SK-N-SH treated with all-trans-retinoic acid at 6 μM for 48 hours (cell line): ENCODE data around the gene CYB561.

Experiments used
- ATAC-seq: fragments of 200-7000 bp; cut with Tn5 transposase; 3 replicates; pipeline ENCODE4 v1.9.1; 2020; ENCODE audit warnings: mild to moderate bottlenecking, moderate library complexity
- ARNTL ChIP-seq: fragments of 450-650 bp; formaldehyde crosslinking; IDR thresholded peaks from 2 replicates; pipeline ENCODE4 v1.5.0; 2020; ENCODE audit warnings: low read depth, mild to moderate bottlenecking, moderate library complexity, borderline replicate concordance
- GLIS3 ChIP-seq: fragments of 250-450 bp; sonication (Bioruptor Pico); IDR thresholded peaks from 2 replicates; pipeline ENCODE4 v1.5.0; 2020; ENCODE audit warnings: mild to moderate bottlenecking, moderate library complexity
- ISL1 ChIP-seq: fragments of 250-450 bp; sonication (Bioruptor Pico); IDR thresholded peaks from 2 replicates; pipeline ENCODE4 v2.1.2; 2022; ENCODE audit warnings: mild to moderate bottlenecking, moderate library complexity
- PATZ1 ChIP-seq: fragments of 250-450 bp; sonication (Bioruptor Pico); IDR thresholded peaks from 2 replicates; pipeline ENCODE4 v1.8.0; 2020; ENCODE audit warnings: mild to moderate bottlenecking, moderate library complexity, borderline replicate concordance
- PPARA ChIP-seq: fragments of 250-450 bp; sonication (Bioruptor Pico); IDR thresholded peaks from 2 replicates; pipeline ENCODE4 v1.5.0; 2020; ENCODE audit warnings: mild to moderate bottlenecking, borderline replicate concordance
- RARB ChIP-seq: fragments of 250-450 bp; sonication (Bioruptor Pico); IDR thresholded peaks from 2 replicates; pipeline ENCODE4 v1.8.0; 2021; ENCODE audit warnings: mild to moderate bottlenecking, moderate library complexity
- SNAI2 ChIP-seq: fragments of 250-450 bp; sonication (Bioruptor Pico); IDR thresholded peaks from 2 replicates; pipeline ENCODE4 v1.5.0; 2020; ENCODE audit warnings: mild to moderate bottlenecking, moderate library complexity
- TCF4 ChIP-seq: fragments of 250-450 bp; sonication (Bioruptor Pico); IDR thresholded peaks from 2 replicates; pipeline ENCODE4 v1.8.0; 2021; ENCODE audit warnings: mild to moderate bottlenecking, moderate library complexity, borderline replicate concordance
- TOX ChIP-seq: fragments of 250-450 bp; sonication (Bioruptor Pico); IDR thresholded peaks from 2 replicates; pipeline ENCODE4 v1.8.0; 2021; ENCODE audit warnings: mild to moderate bottlenecking, moderate library complexity, borderline replicate concordance
- TSHZ2 ChIP-seq: fragments of 250-450 bp; sonication (Bioruptor Pico); IDR thresholded peaks from 2 replicates; pipeline ENCODE4 v1.5.0; 2020; ENCODE audit warnings: mild to moderate bottlenecking, moderate library complexity
- ZC3H10 ChIP-seq: fragments of 250-450 bp; sonication (Bioruptor Pico); IDR thresholded peaks from 2 replicates; pipeline ENCODE4 v1.5.1; 2021; ENCODE audit warnings: mild to moderate bottlenecking, moderate library complexity
- ZFP3 ChIP-seq: fragments of 250-450 bp; sonication (Bioruptor Pico); IDR thresholded peaks from 2 replicates; pipeline ENCODE4 v1.5.0; 2020; ENCODE audit warnings: mild to moderate bottlenecking, moderate library complexity
- ZNF565 ChIP-seq: fragments of 450-650 bp; formaldehyde crosslinking; conservative IDR thresholded peaks from 2 replicates; pipeline ENCODE4 v1.5.0; 2020; ENCODE audit warnings: low read depth, mild to moderate bottlenecking, moderate library complexity
- ZNF70 ChIP-seq: fragments of 450-650 bp; formaldehyde crosslinking; IDR thresholded peaks from 2 replicates; pipeline ENCODE4 v1.5.0; 2020; ENCODE audit warnings: mild to moderate bottlenecking, moderate library complexity
- ZNF8 ChIP-seq: fragments of 450-650 bp; formaldehyde crosslinking; IDR thresholded peaks from 2 replicates; pipeline ENCODE4 v1.5.0; 2020; ENCODE audit warnings: mild to moderate bottlenecking, moderate library complexity
- TF ChIP-seq, protein P1 (sequence below): fragments of 250-450 bp; sonication (Bioruptor Pico); IDR thresholded peaks from 2 replicates; pipeline ENCODE4 v1.5.1; 2020; ENCODE audit warnings: low read depth, mild to moderate bottlenecking, moderate library complexity
- TF ChIP-seq, protein P2 (sequence below): fragments of 250-450 bp; sonication (Bioruptor Pico); IDR thresholded peaks from 2 replicates; pipeline ENCODE4 v1.5.1; 2021; ENCODE audit warnings: mild to moderate bottlenecking, moderate library complexity
- TF ChIP-seq, protein P3 (sequence below): fragments of 250-450 bp; sonication (Bioruptor Pico); IDR thresholded peaks from 2 replicates; pipeline ENCODE4 v1.8.0; 2021; ENCODE audit warnings: low read depth, mild to moderate bottlenecking, moderate library complexity, borderline replicate concordance

CYB561 gene

DNA sequence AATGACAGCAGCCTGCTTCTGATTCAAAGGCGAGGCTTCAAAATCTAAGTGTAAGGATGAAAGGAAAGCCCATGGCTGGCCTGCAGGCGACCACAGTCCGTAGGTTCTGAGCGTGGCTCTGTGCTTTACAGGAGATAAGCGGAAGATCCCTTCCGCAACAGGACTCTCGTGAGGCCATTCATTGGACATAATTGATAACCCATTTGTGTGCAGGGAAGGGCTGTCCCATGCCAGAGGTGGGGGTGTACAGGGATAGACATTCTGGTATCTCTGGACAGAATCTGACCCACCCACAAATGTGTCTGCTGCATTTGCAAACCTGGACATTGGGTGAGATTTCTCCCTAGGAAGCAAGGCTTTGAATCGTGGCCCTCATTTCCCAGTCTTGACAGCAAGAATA, 4.0 kb downstream of the CYB561 start:
- TF ChIP-seq ZNF8 (CRISPR knock-in tag): no peak
- peak; percentile 48; the same call in 1 of the 2 replicates for TF ChIP-seq ARNTL (CRISPR knock-in tag)
- 0 out of 2 replicates have a peak, but pooled peaks have one; percentile 3 for TF ChIP-seq PPARA (CRISPR knock-in tag)
- TF ChIP-seq, protein P1, sequence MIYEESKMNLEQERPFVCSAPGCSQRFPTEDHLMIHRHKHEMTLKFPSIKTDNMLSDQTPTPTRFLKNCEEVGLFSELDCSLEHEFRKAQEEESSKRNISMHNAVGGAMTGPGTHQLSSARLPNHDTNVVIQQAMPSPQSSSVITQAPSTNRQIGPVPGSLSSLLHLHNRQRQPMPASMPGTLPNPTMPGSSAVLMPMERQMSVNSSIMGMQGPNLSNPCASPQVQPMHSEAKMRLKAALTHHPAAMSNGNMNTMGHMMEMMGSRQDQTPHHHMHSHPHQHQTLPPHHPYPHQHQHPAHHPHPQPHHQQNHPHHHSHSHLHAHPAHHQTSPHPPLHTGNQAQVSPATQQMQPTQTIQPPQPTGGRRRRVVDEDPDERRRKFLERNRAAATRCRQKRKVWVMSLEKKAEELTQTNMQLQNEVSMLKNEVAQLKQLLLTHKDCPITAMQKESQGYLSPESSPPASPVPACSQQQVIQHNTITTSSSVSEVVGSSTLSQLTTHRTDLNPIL: no peak
- no peak for TF ChIP-seq RARB
- TF ChIP-seq ZC3H10 (CRISPR knock-in tag): no peak
- TF ChIP-seq ZFP3 (CRISPR knock-in tag): no peak
- peak; percentile 51; the same call in 1 of the 2 replicates for TF ChIP-seq ZNF70 (CRISPR knock-in tag)
- no peak for TF ChIP-seq ISL1 (CRISPR knock-in tag)
- ATAC-seq: no peak; the same call in 2 of the 3 replicates

- no peak for ATAC-seq
- no peak for TF ChIP-seq SNAI2 (CRISPR knock-in tag)
- 0 out of 2 replicates have a peak, but pooled peaks have one; percentile 52 for TF ChIP-seq GLIS3
- TF ChIP-seq ARNTL (CRISPR knock-in tag): no peak
- TF ChIP-seq, protein P2, sequence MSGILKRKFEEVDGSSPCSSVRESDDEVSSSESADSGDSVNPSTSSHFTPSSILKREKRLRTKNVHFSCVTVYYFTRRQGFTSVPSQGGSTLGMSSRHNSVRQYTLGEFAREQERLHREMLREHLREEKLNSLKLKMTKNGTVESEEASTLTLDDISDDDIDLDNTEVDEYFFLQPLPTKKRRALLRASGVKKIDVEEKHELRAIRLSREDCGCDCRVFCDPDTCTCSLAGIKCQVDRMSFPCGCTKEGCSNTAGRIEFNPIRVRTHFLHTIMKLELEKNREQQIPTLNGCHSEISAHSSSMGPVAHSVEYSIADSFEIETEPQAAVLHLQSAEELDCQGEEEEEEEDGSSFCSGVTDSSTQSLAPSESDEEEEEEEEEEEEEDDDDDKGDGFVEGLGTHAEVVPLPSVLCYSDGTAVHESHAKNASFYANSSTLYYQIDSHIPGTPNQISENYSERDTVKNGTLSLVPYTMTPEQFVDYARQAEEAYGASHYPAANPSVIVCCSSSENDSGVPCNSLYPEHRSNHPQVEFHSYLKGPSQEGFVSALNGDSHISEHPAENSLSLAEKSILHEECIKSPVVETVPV (CRISPR knock-in tag): no peak
- no peak for TF ChIP-seq ZNF70 (CRISPR knock-in tag)
- TF ChIP-seq, protein P3, sequence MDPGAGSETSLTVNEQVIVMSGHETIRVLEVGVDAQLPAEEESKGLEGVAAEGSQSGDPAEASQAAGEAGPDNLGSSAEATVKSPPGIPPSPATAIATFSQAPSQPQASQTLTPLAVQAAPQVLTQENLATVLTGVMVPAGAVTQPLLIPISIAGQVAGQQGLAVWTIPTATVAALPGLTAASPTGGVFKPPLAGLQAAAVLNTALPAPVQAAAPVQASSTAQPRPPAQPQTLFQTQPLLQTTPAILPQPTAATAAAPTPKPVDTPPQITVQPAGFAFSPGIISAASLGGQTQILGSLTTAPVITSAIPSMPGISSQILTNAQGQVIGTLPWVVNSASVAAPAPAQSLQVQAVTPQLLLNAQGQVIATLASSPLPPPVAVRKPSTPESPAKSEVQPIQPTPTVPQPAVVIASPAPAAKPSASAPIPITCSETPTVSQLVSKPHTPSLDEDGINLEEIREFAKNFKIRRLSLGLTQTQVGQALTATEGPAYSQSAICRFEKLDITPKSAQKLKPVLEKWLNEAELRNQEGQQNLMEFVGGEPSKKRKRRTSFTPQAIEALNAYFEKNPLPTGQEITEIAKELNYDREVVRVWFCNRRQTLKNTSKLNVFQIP (CRISPR knock-in tag): no peak
- TF ChIP-seq TSHZ2: no peak
These were observed 4.5 kb downstream of the CYB561 start for GRCh38 chr17:63441654-63442053.

DNA sequence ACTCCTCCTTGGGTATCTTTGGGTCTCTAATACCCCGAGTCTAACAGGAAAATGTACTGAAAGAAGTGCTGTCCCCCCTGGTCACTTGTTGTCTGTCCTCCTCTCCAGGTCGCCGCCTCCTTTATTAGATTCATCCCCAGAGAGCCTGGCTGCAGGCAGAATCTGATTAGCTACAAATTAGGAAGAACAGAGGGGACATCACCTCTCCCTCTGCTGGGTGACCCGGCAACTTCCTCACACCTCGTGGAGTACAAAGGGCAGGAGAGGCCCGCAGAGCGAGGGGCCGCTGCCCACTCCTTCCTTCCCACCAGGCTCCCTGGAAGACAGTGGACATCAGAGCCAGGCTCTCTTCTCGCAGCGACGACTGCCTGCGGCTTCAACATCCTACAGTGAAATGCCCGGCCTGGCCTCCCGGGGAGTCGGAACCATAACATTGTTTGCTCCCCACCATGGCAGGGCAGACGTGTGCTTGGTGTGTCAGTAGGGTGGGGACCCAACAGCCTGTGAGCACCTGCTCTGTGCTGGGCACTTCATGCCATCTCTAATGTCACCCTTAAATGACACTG, 5.3 kb downstream of the CYB561 start:
- ATAC-seq: no peak
- TF ChIP-seq ZNF565 (no peak), TCF4 (peak; percentile 19; the same call in 1 of the 2 replicates), ZC3H10 (CRISPR knock-in tag) (no peak), PATZ1 (no peak), ZNF70 (CRISPR knock-in tag) (0 out of 2 replicates have a peak, but pooled peaks have one; percentile 7), PPARA (CRISPR knock-in tag) (no peak), TOX (CRISPR knock-in tag) (no peak), TSHZ2 (0 out of 2 replicates have a peak, but pooled peaks have one; percentile 9)
